Neural cell (in vitro differentiated cells): ENCODE data around the gene DNAJC19. TPM values are rescaled to one million over a fixed set of nuclear protein-coding genes. Genes with fewer than 3 reads are reported as not detected.

Source experiments
- H2AFZ ChIP-seq: fragments of 200-600, 300-800 bp; sonication (generic), shearing (Covaris generic); 2 replicates; pipeline ENCODE4 v1.6.0; 2014; ENCODE audit warnings: low read depth, mild to moderate bottlenecking, antibody characterized with exemption, low read length, moderate library complexity
- H3F3A ChIP-seq: fragments of 200-600 bp; shearing (Covaris generic); 2 replicates; pipeline ENCODE4 v1.6.1; 2016; ENCODE audit warnings: mild to moderate bottlenecking, moderate library complexity, mixed read lengths, antibody characterized with exemption, low read length; ENCODE audit not compliant: insufficient read depth, poor library complexity, severe bottlenecking
- H3K27ac ChIP-seq: fragments of 200-600, 300-800 bp; sonication (generic), shearing (Covaris generic); 2 replicates; pipeline ENCODE4 v1.5.1; 2014; ENCODE audit warnings: mild to moderate bottlenecking, low read length, moderate library complexity
- H3K27me3 ChIP-seq: fragments of 300-800, 200-600 bp; sonication (generic), shearing (Covaris generic); 2 replicates; pipeline ENCODE4 v1.6.0; 2014; ENCODE audit warnings: mild to moderate bottlenecking, low read depth, low read length, moderate library complexity; ENCODE audit not compliant: insufficient read depth
- H3K36me3 ChIP-seq: fragments of 300-800, 200-600 bp; sonication (generic), shearing (Covaris generic); 2 replicates; pipeline ENCODE4 v1.5.1; 2014; ENCODE audit warnings: mild to moderate bottlenecking, antibody characterized with exemption, low read length, moderate library complexity; ENCODE audit not compliant: insufficient read depth
- H3K4me2 ChIP-seq: fragments of 300-800, 200-600 bp; sonication (generic), shearing (Covaris generic); 2 replicates; pipeline ENCODE4 v1.6.0; 2014; ENCODE audit warnings: mild to moderate bottlenecking, low read length
- H3K4me3 ChIP-seq: fragments of 300-800, 200-600 bp; sonication (generic), shearing (Covaris generic); 2 replicates; pipeline ENCODE4 v1.5.1; 2014; ENCODE audit warnings: mild to moderate bottlenecking, low read length, moderate library complexity
- H3K79me2 ChIP-seq: fragments of 200-600 bp; shearing (Covaris generic); replicated peaks from 2 replicates; pipeline ENCODE4 v1.6.0; 2014; ENCODE audit warnings: mild to moderate bottlenecking, low read length, moderate library complexity; ENCODE audit not compliant: insufficient read depth
- H3K9ac ChIP-seq: fragments of 300-800, 200-600 bp; sonication (generic), shearing (Covaris generic); 2 replicates; pipeline ENCODE4 v1.6.1; 2016; ENCODE audit warnings: mild to moderate bottlenecking, low read length, mixed read lengths
- H3K9me2 ChIP-seq: fragments of 200-600 bp; shearing (Covaris generic); 2 replicates; pipeline ENCODE4 v1.6.1; 2016; ENCODE audit warnings: mild to moderate bottlenecking, low read length, mixed read lengths; ENCODE audit not compliant: insufficient read depth
- H3K9me3 ChIP-seq: fragments of 200-600, 300-800 bp; sonication (generic), shearing (Covaris generic); 2 replicates; pipeline ENCODE4 v1.6.1; 2016; ENCODE audit warnings: mild to moderate bottlenecking, mixed run types, low read length, moderate library complexity, mixed read lengths
- H4K20me1 ChIP-seq: fragments of 200-600 bp; shearing (Covaris generic); 2 replicates; pipeline ENCODE4 v1.6.1; 2016; ENCODE audit warnings: mild to moderate bottlenecking, mixed run types; ENCODE audit not compliant: insufficient read depth
- EP300 ChIP-seq: fragments of 450-650 bp; conservative IDR thresholded peaks from 2 replicates; pipeline ENCODE4 v1.6.1; 2014; ENCODE audit warnings: antibody characterized with exemption, mild to moderate bottlenecking, moderate library complexity; ENCODE audit not compliant: poor library complexity, severe bottlenecking
- EZH2 ChIP-seq: fragments of 200-600, 300-800 bp; shearing (Covaris generic), sonication (generic); IDR thresholded peaks from 2 replicates; pipeline ENCODE4 v1.6.1; 2014; ENCODE audit warnings: antibody characterized with exemption, low read length, borderline replicate concordance, mild to moderate bottlenecking; ENCODE audit not compliant: insufficient read depth, poor library complexity, severe bottlenecking
- MXI1 ChIP-seq: fragments of 450-650 bp; conservative IDR thresholded peaks from 2 replicates; pipeline ENCODE4 v1.6.1; 2014; ENCODE audit warnings: antibody characterized with exemption, mild to moderate bottlenecking; ENCODE audit not compliant: poor library complexity, severe bottlenecking
- POLR2AphosphoS5 ChIP-seq: IDR thresholded peaks from 2 replicates; pipeline ENCODE4 v1.6.1; 2012
- RAD21 ChIP-seq: fragments of 450-650 bp; conservative IDR thresholded peaks from 2 replicates; pipeline ENCODE4 v1.6.1; 2014; ENCODE audit warnings: antibody characterized with exemption, mild to moderate bottlenecking, moderate library complexity
- REST ChIP-seq: IDR thresholded peaks from 2 replicates; pipeline ENCODE4 v1.6.1; 2012; ENCODE audit warnings: borderline replicate concordance
- SMC3 ChIP-seq: fragments of 450-650 bp; conservative IDR thresholded peaks from 2 replicates; pipeline ENCODE4 v1.6.1; 2014; ENCODE audit warnings: antibody characterized with exemption, mild to moderate bottlenecking, moderate library complexity; ENCODE audit not compliant: poor library complexity
- TAF1 ChIP-seq: IDR thresholded peaks from 2 replicates; pipeline ENCODE4 v1.6.1; 2012; ENCODE audit warnings: low read depth
- polyA plus RNA-seq: library from polyadenylated mRNA; depleted of rRNA; stranded (reverse); fragments of >200 nt; gene quantifications from 2 replicates; pipeline ENCODE4 v1.2.3, GENCODE V29; 2014
- TF ChIP-seq, protein P1 (sequence below): fragments of 450-650 bp; IDR thresholded peaks from 2 replicates; pipeline ENCODE4 v1.5.1; 2014; ENCODE audit warnings: antibody characterized with exemption, mild to moderate bottlenecking, moderate library complexity; ENCODE audit not compliant: poor library complexity, severe bottlenecking

The DNAJC19 gene
- polyA plus RNA-seq, 1 donor from 2014 or later = 80.3 TPM

DNA sequence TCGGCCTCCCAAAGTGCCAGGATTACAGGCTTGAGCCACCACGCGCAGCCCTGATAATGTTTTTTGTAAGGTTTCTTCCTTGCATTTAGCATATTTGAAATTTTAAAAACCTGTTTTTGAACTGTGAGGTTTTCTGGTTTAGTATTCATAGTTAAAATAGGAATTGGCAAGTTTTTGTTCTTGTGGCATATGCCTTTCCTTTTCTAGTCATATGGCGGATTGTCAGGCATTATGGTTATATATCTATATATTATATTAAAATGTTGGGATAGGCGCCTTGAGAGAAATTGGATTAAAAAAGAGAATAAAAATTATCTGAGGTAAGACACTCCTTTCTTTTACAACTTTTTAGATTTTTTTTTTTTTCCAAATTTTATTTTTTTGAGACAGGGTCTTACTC lies 48.7 kb downstream of the DNAJC19 start:
- no peak overlapping the region for H3K27ac ChIP-seq
- H4K20me1 ChIP-seq = no peaks in the 10 kb centered on the region
- H3K4me3 ChIP-seq = no peak overlapping the region
- no peak overlapping the region for H2AFZ ChIP-seq
- no peaks in the 10 kb centered on the region for H3F3A ChIP-seq
- H3K9me2 ChIP-seq = no peaks in the 10 kb centered on the region
- no peak overlapping the region for H3K4me2 ChIP-seq
- H3K79me2 ChIP-seq = peaks cover 68% of the 10 kb centered on the region
- H3K36me3 ChIP-seq = peaks cover 5% of the 10 kb centered on the region
- no peak for TF ChIP-seq EP300
- TF ChIP-seq, protein P1, sequence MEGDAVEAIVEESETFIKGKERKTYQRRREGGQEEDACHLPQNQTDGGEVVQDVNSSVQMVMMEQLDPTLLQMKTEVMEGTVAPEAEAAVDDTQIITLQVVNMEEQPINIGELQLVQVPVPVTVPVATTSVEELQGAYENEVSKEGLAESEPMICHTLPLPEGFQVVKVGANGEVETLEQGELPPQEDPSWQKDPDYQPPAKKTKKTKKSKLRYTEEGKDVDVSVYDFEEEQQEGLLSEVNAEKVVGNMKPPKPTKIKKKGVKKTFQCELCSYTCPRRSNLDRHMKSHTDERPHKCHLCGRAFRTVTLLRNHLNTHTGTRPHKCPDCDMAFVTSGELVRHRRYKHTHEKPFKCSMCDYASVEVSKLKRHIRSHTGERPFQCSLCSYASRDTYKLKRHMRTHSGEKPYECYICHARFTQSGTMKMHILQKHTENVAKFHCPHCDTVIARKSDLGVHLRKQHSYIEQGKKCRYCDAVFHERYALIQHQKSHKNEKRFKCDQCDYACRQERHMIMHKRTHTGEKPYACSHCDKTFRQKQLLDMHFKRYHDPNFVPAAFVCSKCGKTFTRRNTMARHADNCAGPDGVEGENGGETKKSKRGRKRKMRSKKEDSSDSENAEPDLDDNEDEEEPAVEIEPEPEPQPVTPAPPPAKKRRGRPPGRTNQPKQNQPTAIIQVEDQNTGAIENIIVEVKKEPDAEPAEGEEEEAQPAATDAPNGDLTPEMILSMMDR = no peak
- TF ChIP-seq REST = no peak
- no peak for TF ChIP-seq RAD21
- no peak for TF ChIP-seq MXI1
- no peaks in the 10 kb centered on the region for H3K9me3 ChIP-seq
- no peak overlapping the region for H3K9ac ChIP-seq
- no peaks in the 10 kb centered on the region for H3K27me3 ChIP-seq

GRCh38 chr3:180934638-180935037 lies 54.9 kb downstream of the DNAJC19 start:
- TF ChIP-seq EZH2 = no peak
- TF ChIP-seq REST = no peak
- no peak for TF ChIP-seq SMC3
- TF ChIP-seq POLR2AphosphoS5 = no peak
- TF ChIP-seq, protein P1 = no peak
- no peak for TF ChIP-seq MXI1
- TF ChIP-seq EP300 = no peak
- no peak for TF ChIP-seq TAF1
- TF ChIP-seq RAD21 = no peak
- Histone ChIP-seq H2AFZ (no peak overlapping the region), H4K20me1 (peaks cover 7% of the 10 kb centered on the region)

More at GRCh38 chr3:180934638-180935037, 54.9 kb downstream of the DNAJC19 start:
- no peaks in the 10 kb centered on the region for H3F3A ChIP-seq
- no peaks in the 10 kb centered on the region for H3K36me3 ChIP-seq
- H3K27me3 ChIP-seq = no peaks in the 10 kb centered on the region
- H3K4me2 ChIP-seq = no peak overlapping the region
- H3K9me3 ChIP-seq = no peaks in the 10 kb centered on the region
- H3K79me2 ChIP-seq = peaks cover 92% of the 10 kb centered on the region
- no peak overlapping the region for H3K4me3 ChIP-seq
- H3K9me2 ChIP-seq = no peaks in the 10 kb centered on the region
- H3K27ac ChIP-seq = no peak overlapping the region
- no peak overlapping the region for H3K9ac ChIP-seq
